GM12801 (cell line): Measurements from ENCODE around the gene GPR37.

Source experiments
- CTCF ChIP-seq: IDR thresholded peaks from one replicate; pipeline ENCODE4 v1.5.1; 2011; ENCODE audit warnings: control low read depth; ENCODE audit not compliant: insufficient read length; ENCODE audit errors: extremely low read depth

GPR37 gene

GRCh38 chr7:124765401-124766352 lies at the start of gene GPR37:
GPR37 (minus strand) TSS chr7:124765792; CDS start chr7:124764976, 816 bp downstream.
- TF ChIP-seq CTCF, result no peak

DNA sequence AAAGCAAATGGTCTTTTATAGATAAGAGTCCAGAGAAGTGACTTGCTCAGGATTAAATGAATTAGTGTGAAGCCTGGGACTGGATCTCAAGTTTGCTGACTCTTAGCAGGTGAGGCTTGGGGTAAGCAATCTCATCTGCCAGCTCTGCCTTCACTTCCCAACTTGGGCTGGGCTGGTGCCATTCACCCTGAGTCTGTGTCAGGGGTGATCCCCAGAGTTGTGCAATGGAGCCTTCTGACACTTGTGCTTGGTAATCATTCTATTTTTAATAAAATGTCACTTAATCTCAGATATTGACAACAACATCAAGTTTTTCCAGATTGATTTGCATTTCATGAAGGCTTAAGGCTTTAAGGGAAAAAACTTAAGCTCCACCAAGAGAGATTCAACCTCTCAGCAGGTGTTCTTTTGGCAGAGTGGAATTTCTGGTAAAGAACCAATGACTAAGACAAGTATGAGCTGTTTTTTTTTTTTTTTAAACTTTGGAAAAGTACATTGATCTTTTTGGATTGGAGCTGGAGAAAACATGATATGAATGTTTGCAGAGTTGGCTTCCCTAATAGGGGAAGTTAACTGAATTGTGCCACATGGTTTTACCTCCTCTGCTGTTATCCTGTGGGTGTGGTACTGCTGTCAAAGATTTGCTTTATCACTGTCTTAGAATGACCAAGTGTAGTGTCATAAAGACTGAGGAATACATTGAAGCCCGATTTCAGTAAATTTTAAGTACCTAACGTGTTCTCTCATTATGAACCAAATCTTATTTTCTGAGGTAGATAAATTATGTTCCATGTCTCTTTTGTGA lies 48.6 kb upstream of the GPR37 start:
- no peak for TF ChIP-seq CTCF

GRCh38 chr7:124812764-124813163 lies 47.2 kb upstream of the GPR37 start:
- no peak for TF ChIP-seq CTCF

- no peak for TF ChIP-seq CTCF
These were observed 45.7 kb upstream of the GPR37 start for GRCh38 chr7:124811341-124811740.

DNA sequence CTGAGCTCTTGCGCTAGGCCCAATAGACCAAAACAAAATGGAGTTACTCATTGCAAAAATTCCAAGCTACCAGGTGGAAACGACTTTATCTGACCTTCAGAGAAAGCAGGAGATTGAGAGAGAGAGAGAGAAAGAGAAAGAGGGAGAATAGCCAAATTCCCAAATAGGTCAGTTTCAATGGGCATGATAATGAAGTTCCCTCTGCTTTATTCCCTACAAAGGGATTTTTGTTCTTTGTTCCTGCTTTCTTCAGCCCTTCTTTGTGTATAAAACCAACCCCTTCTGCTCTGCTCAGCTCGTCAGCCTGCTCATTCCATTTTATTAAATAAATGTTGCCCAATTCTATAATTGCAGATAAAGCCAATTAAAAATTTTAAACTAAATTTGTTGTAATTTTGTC lies 45.0 kb upstream of the GPR37 start:
- TF ChIP-seq CTCF, result no peak

GRCh38 chr7:124808206-124808605 lies 42.6 kb upstream of the GPR37 start:
- no peak for TF ChIP-seq CTCF

GRCh38 chr7:124801330-124801895 lies 35.8 kb upstream of the GPR37 start:
- TF ChIP-seq CTCF, result no peak
